GM18526 (cell line): ENCODE data around the gene B3GNT9.

Experiments
- POLR2A ChIP-seq: IDR thresholded peaks from 3 replicates; pipeline ENCODE4 v1.6.1; 2011; ENCODE audit not compliant: insufficient read length; ENCODE audit errors: extremely low read depth

Gene B3GNT9

GRCh38 chr16:67188798-67189197 is 38.0 kb upstream of the B3GNT9 start:
- no peak for TF ChIP-seq POLR2A

GRCh38 chr16:67188323-67188722 is 37.5 kb upstream of the B3GNT9 start:
- TF ChIP-seq POLR2A, result no peak

- no peak for TF ChIP-seq POLR2A
Observed at GRCh38 chr16:67187175-67187890, 36.5 kb upstream of the B3GNT9 start.

- TF ChIP-seq POLR2A, result no peak
Observed at GRCh38 chr16:67186550-67186950, 35.8 kb upstream of the B3GNT9 start.

- no peak for TF ChIP-seq POLR2A
Observed at GRCh38 chr16:67185651-67186134, 34.9 kb upstream of the B3GNT9 start.

DNA sequence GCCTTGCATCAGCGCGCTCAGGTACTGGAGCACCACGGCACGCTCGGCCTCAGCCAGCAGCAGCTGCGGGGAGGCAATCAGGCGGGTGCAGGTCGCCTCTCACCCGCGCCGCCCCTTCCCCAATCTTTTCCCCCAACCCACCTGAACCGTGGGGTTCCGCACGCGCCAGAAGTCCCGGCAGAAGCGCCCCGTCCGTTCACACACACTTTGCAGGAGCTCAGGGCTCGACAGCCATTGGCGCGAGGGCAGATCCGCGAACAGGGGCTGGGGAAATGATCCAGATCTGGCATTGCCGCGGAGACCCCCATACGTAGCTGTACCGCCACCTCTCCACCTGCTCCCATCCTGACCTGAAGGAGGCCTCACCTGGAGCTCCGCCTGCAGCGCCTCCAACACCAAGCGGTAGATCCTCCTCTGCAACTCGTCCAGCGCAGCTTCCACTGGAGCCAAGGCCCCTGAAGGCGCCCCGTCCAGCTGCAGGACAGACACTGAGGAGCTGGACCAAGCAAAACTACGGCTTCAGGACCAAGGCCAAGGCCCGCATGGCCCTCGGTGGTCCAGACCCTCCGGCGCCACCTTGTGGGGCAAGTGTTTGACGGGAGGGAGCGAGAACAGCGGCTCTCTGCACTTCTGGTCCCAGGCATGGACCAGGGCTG is 34.3 kb upstream of the B3GNT9 start:
- no peak for TF ChIP-seq POLR2A

- TF ChIP-seq POLR2A, result no peak
Observed at GRCh38 chr16:67184453-67184994, 33.7 kb upstream of the B3GNT9 start.

DNA sequence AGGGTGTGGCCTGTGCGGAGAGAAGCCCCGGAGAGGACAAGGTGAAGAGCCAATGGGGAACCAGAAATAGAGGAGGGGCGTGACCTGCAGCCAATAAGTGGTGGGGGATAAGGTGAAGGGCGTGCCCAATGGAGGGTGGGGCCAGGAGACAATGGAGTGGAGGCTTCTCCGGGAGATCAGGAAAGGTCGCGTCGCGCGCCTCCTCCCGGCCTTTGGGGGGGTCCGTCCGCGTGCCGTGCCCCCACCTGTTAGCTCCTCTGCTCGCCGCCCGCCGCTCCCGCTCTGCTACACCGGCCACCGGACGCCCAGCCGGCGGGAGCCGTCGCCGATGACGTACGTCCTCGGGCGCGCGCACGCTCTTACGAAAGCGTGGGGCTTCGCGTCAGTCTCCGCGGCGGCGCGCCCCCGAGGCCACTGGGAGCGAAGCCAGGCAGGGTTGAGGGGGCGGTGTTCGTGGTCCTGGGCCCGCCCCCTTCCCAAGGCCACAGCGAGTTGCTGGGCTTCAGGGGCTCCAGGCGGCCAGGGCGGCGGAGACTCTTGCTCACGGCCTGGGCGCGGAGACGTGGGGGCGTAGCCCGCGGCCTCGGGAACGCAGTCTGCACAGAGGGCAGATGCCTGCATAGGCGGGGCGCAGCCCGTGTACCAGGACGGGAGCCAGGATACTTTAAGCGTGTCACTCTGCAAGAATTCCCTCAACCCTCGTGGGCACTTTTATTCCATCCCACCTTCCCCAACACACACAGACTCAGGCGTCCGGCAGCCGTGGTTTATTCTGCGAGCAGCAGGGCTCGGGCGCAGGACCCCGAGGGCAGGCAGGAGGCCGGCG is 33.0 kb upstream of the B3GNT9 start, which contains the start of gene MATCAP1:
Gene MATCAP1 (minus strand): TSS at position 337 of the 826 bp plus-strand sequence. CDS start 3,353 bp downstream, outside the sequence.
- TF ChIP-seq POLR2A, result peak; percentile 48

DNA sequence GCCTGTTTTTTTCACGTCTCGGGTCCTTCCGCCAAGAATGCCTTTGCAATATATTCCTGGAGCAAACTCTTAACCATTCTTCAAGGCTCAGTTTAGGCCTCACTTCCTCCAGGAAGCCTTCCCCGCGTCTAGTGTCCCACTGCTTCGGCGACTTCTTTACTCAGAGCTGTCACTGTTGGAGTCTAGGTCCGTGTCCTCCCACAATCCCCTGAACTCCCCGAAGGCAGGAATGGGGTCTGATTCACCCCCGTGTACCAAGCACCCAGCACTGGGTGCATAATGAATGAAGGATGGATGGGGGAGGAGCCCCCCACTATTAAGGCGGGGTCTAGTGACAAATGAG is 32.5 kb upstream of the B3GNT9 start:
- no peak for TF ChIP-seq POLR2A

DNA sequence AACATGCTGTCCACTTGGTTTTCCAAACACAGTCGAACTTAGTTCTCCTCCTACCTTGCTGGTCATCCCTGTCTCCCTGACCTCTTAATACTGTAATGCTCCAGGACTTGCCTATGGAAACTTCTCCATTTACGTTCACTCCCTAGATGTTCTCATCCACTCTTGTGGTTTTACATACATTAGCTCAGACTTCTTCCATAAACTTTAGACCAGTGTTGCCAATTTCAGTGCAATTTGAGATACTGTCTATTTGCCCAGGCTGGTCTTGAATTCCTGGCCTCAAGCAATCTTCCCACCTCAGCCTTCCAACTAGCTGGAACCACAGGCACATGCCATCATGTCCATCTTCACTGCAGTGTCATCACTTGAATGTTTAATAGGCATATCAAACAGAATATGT is 31.5 kb upstream of the B3GNT9 start:
- TF ChIP-seq POLR2A, result no peak

DNA sequence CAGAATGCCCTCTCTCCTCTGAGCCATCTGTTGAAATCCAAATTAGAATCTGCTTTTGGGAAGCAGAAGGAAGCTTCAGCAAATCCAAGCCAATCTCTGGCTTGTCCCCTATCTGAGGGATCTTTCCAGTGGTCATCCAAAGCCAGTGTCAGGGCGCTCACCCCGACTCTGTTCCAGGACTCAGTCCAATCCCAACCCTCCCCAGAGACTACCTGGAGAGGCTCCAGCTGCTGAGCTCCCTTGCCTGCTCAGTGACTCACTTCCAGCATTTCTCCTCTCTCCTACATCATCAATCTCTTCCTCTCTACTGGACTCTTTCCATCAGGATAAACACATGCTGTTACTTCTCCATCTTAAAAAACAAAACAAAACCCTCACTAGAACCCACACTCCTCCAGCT is 30.5 kb upstream of the B3GNT9 start:
- no peak for TF ChIP-seq POLR2A

DNA sequence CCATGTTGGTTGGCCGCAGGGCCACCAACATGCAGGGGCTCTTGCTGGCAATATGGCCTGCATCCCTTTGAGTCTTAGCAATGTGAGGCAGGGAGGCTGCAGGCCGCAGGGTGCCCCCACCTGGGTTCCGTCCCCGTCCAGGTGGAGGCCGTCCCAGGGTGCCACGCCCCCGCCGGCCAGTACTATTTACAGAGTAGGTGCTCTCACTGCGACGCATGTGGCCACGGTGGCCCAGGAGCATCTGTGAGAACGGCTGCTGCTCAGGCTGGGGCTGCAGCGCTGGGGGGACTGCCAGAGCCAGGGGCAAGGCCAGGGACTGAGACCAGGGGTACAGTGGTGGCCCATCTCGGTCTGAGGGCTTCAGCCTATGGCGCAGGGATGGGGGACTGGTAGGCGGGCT is 29.4 kb upstream of the B3GNT9 start:
- TF ChIP-seq POLR2A, result no peak

DNA sequence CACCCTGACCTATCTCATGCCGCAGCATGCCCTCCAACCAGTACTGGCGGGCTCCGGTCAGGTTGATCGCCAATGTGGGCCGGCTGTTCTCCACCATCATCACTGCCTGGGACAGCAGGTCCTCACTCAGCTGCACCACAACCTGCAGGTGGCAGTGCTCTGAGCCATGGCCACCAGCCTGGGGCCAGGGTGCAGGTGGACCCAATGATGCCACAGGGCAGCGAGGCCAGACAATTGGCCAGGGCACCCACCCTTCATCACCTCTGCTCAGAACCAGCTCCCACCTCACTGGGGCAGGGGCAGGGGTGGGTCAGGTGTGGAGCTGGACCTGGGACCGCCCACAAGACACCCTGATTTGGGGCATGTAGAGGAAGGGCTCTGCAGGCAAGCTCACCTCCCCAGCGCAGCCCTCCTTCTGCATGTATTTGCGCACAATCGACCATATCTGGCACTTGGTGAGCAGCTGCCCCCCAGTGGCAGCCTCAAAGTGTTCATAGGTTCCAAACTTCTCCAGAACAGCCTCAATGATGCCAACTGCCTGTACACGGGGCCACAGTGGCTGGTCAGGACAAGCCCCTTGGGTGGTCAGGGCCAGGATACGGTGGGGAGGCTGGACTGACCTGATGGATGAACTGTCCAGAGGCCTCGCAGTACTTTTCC is 28.8 kb upstream of the B3GNT9 start:
- no peak for TF ChIP-seq POLR2A

DNA sequence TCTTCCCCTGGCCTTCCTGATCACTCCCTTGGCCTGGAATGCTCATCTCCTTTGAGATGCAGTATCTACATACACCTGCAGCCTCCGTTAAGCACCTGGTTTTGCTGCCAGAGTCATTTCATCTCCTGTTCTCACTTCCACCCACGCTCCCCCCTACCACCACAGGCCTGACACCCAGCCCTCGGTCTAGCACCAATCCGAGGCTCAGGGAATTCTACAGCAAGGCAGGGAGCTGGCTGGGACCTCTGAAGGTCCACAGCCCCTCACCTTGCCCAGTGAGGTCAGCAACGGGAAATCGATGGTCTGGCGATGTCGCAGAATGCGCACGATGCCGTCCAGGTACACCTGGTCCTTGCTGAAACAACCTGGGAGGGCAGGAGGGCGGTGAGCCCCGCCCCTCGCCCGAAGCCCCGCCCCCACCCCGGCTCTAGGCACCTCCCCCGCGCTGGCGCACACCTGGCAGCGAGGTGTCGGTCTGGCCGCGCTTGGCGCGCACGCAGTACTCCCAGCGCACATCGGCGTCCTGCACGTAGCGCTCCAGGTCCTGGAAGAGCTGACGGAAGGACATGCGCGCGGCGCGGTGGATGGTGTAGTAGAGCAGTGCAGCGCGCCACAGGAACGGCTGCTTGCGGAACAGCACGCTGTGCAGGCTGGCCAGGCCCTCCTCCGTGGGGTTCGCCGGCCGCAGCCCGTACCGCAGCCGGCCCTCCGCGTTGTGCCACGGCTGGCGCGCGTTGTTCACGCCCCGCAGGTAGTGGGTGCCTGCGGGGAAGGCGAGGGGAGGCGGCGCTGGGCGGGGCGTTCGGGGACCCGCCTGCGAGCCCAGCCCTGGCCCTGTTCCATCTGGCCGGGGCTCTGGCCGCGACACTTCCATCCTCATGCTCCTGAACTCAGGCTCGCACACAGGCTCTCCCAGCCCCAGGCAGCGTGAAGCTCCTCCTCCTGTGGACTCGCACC is 27.2 kb upstream of the B3GNT9 start:
- TF ChIP-seq POLR2A, result no peak
